IPS DF 6.9 (cell line): ENCODE results near the gene ACOT12.

Source experiments
- DNase-seq: peaks from one replicate; pipeline ENCODE4 v3.0.0-alpha.2; 2013; ENCODE audit warnings: low read depth, low spot score
- H3K27ac ChIP-seq: one replicate; pipeline ENCODE4 v1.5.1; 2013; ENCODE audit warnings: low read length, control low read depth
- H3K27me3 ChIP-seq: 2 replicates; pipeline ENCODE4 v1.6.1; 2013; ENCODE audit warnings: mild to moderate bottlenecking, low read length; ENCODE audit not compliant: control insufficient read depth, insufficient read depth
- H3K36me3 ChIP-seq: 2 replicates; pipeline ENCODE4 v1.6.1; 2013; ENCODE audit warnings: low read length; ENCODE audit not compliant: control insufficient read depth, insufficient read depth
- H3K4me1 ChIP-seq: 2 replicates; pipeline ENCODE4 v1.6.1; 2013; ENCODE audit warnings: low read length; ENCODE audit not compliant: control insufficient read depth, insufficient read depth
- H3K4me3 ChIP-seq: 2 replicates; pipeline ENCODE4 v1.5.1; 2013; ENCODE audit warnings: mild to moderate bottlenecking, low read length
- H3K9me3 ChIP-seq: 2 replicates; pipeline ENCODE4 v1.6.1; 2013; ENCODE audit warnings: low read length, inconsistent platforms; ENCODE audit not compliant: control insufficient read depth, insufficient read depth
- WGBS: extraction: QIAGEN DNeasy Blood & Tissue Kit; methylation state at CpG from one replicate; pipeline ENCODE4 v1.1.7; 2013; ENCODE audit warnings: mixed read lengths, missing lambda C conversion rate; ENCODE audit not compliant: insufficient read length, insufficient coverage; 5-methylcytosine and 5-hydroxymethylcytosine counted together

Gene ACOT12

GRCh38 chr5:81365541-81365940, 28.4 kb downstream of the ACOT12 start:
- H3K27ac ChIP-seq = no peak overlapping the region
- H3K27me3 ChIP-seq = no peaks in the 10 kb centered on the region
- H3K4me3 ChIP-seq = no peak overlapping the region
- H3K9me3 ChIP-seq = no peaks in the 10 kb centered on the region
- WGBS = no CpG with 5 or more reads among the region's 5 CpGs
- DNase-seq = no peak
- H3K36me3 ChIP-seq = no peaks in the 10 kb centered on the region
- H3K4me1 ChIP-seq = no peaks in the 10 kb centered on the region

- Histone ChIP-seq H3K4me1 (peaks cover 3% of the 10 kb centered on the region; the same call in 1 of the 2 replicates), H3K27me3 (no peaks in the 10 kb centered on the region; the same call in 1 of the 2 replicates), H3K9me3 (no peaks in the 10 kb centered on the region), H3K36me3 (no peaks in the 10 kb centered on the region), H3K4me3 (no peak overlapping the region), H3K27ac (no peak overlapping the region)
- no peak for DNase-seq
- no CpG with 5 or more reads among the region's 4 CpGs for WGBS
Measured at GRCh38 chr5:81363093-81363871, 30.7 kb downstream of the ACOT12 start.

GRCh38 chr5:81361600-81361999, 32.3 kb downstream of the ACOT12 start:
- Histone ChIP-seq H3K4me3 (no peak overlapping the region), H3K27me3 (no peaks in the 10 kb centered on the region; the same call in 1 of the 2 replicates), H3K27ac (no peak overlapping the region), H3K36me3 (no peaks in the 10 kb centered on the region), H3K4me1 (peaks cover 3% of the 10 kb centered on the region; the same call in 1 of the 2 replicates), H3K9me3 (no peaks in the 10 kb centered on the region)
- WGBS = no CpG with 5 or more reads among the region's 2 CpGs
- no peak for DNase-seq

- H3K36me3 ChIP-seq = no peaks in the 10 kb centered on the region
- no CpG with 5 or more reads among the region's 4 CpGs for WGBS
Measured at GRCh38 chr5:81360640-81361039, 33.3 kb downstream of the ACOT12 start.

GRCh38 chr5:81359881-81360280, 34.1 kb downstream of the ACOT12 start:
- WGBS = no CpG with 5 or more reads among the region's 2 CpGs
- DNase-seq = no peak
- no peaks in the 10 kb centered on the region for H3K36me3 ChIP-seq
- H3K27me3 ChIP-seq = no peaks in the 10 kb centered on the region; the same call in 1 of the 2 replicates
- H3K9me3 ChIP-seq = no peaks in the 10 kb centered on the region
- H3K4me3 ChIP-seq = no peak overlapping the region
- H3K27ac ChIP-seq = no peak overlapping the region
- peaks cover 3% of the 10 kb centered on the region; the same call in 1 of the 2 replicates for H3K4me1 ChIP-seq

More at GRCh38 chr5:81360640-81361039, 33.3 kb downstream of the ACOT12 start:
- no peak overlapping the region for H3K27ac ChIP-seq
- no peak overlapping the region for H3K4me3 ChIP-seq
- no peaks in the 10 kb centered on the region for H3K9me3 ChIP-seq
- H3K27me3 ChIP-seq = no peaks in the 10 kb centered on the region; the same call in 1 of the 2 replicates
- no peak for DNase-seq
- peaks cover 3% of the 10 kb centered on the region; the same call in 1 of the 2 replicates for H3K4me1 ChIP-seq

- Histone ChIP-seq H3K4me1 (peaks cover 3% of the 10 kb centered on the region; the same call in 1 of the 2 replicates), H3K36me3 (no peaks in the 10 kb centered on the region), H3K27me3 (no peaks in the 10 kb centered on the region; the same call in 1 of the 2 replicates), H3K4me3 (no peak overlapping the region), H3K27ac (no peak overlapping the region), H3K9me3 (no peaks in the 10 kb centered on the region)
- no peak for DNase-seq
- no CpG with 5 or more reads among the region's 5 CpGs for WGBS
Measured at GRCh38 chr5:81359108-81359507, 34.8 kb downstream of the ACOT12 start.

GRCh38 chr5:81355291-81356251, 38.4 kb downstream of the ACOT12 start:
- no peaks in the 10 kb centered on the region for H3K36me3 ChIP-seq
- H3K4me3 ChIP-seq = no peak overlapping the region
- DNase-seq = no peak
- H3K27ac ChIP-seq = no peak overlapping the region
- H3K9me3 ChIP-seq = no peaks in the 10 kb centered on the region
- no peaks in the 10 kb centered on the region; the same call in 1 of the 2 replicates for H3K27me3 ChIP-seq
- peaks cover 3% of the 10 kb centered on the region; the same call in 1 of the 2 replicates for H3K4me1 ChIP-seq
- no CpG with 5 or more reads among the region's 11 CpGs for WGBS

GRCh38 chr5:81354093-81354492, 39.8 kb downstream of the ACOT12 start:
- H3K9me3 ChIP-seq = no peaks in the 10 kb centered on the region

GRCh38 chr5:81353189-81353588, 40.7 kb downstream of the ACOT12 start:
- no CpG with 5 or more reads among the region's 5 CpGs for WGBS
- no peak for DNase-seq

More at GRCh38 chr5:81354093-81354492, 39.8 kb downstream of the ACOT12 start:
- no peaks in the 10 kb centered on the region for H3K27me3 ChIP-seq
- no peak overlapping the region for H3K4me3 ChIP-seq
- WGBS = no CpG with 5 or more reads among the region's 2 CpGs
- no peak overlapping the region for H3K27ac ChIP-seq
- no peaks in the 10 kb centered on the region for H3K36me3 ChIP-seq
- DNase-seq = no peak
- peaks cover 2% of the 10 kb centered on the region; the same call in 1 of the 2 replicates for H3K4me1 ChIP-seq

GRCh38 chr5:81350507-81350906, 43.4 kb downstream of the ACOT12 start:
- Histone ChIP-seq H3K27me3 (no peaks in the 10 kb centered on the region), H3K4me3 (no peak overlapping the region), H3K4me1 (peaks cover 2% of the 10 kb centered on the region; the same call in 1 of the 2 replicates), H3K27ac (no peak overlapping the region), H3K36me3 (no peaks in the 10 kb centered on the region), H3K9me3 (no peaks in the 10 kb centered on the region)
- no peak for DNase-seq

More at GRCh38 chr5:81353189-81353588, 40.7 kb downstream of the ACOT12 start:
- Histone ChIP-seq H3K27me3 (no peaks in the 10 kb centered on the region), H3K4me3 (no peak overlapping the region), H3K36me3 (no peaks in the 10 kb centered on the region), H3K9me3 (no peaks in the 10 kb centered on the region), H3K27ac (no peak overlapping the region), H3K4me1 (peaks cover 2% of the 10 kb centered on the region; the same call in 1 of the 2 replicates)
